H1 (cell line): Measurements from ENCODE around the gene TMEM131L.

ENCODE experiments used
- CTCF ChIP-seq, 3 experiments: IDR thresholded peaks; 1 replicate in 2 of 3; 2 replicates in 1 of 3; pipeline versions ENCODE4 v1.5.1 to v1.6.1; 2011; ENCODE audit warnings: low read length in 3 of 3, mild to moderate bottlenecking in 3 of 3, inconsistent platforms in 2 of 3, low read depth in 1 of 3, moderate library complexity in 1 of 3; ENCODE audit not compliant: insufficient read depth in 1 of 3; ENCODE audit errors: control extremely low read depth in 1 of 3
- EP300 ChIP-seq, 2 experiments: IDR thresholded peaks; 1 replicate in 1 of 2; 2 replicates in 1 of 2; pipeline ENCODE4 v1.6.1; 2011 to 2012; ENCODE audit warnings: low read depth in 2 of 2, low read length in 2 of 2, mild to moderate bottlenecking in 2 of 2, borderline replicate concordance in 1 of 2, inconsistent platforms in 1 of 2, moderate library complexity in 1 of 2
- EZH2 ChIP-seq: fragments of 200-600 bp; sonication (generic); IDR thresholded peaks from 2 replicates; pipeline ENCODE4 v1.7.1; 2012; ENCODE audit warnings: low read depth, mild to moderate bottlenecking, moderate library complexity, low read length, inconsistent platforms; ENCODE audit not compliant: severe bottlenecking
- HDAC2 ChIP-seq, 2 experiments: fragments of 300-600 bp in 1 of 2; sonication (generic) in 1 of 2; IDR thresholded peaks; 2 replicates each; pipeline ENCODE4 v1.6.1; 2011 to 2012; ENCODE audit warnings: low read depth in 2 of 2, low read length in 2 of 2, mild to moderate bottlenecking in 2 of 2, moderate library complexity in 2 of 2, borderline replicate concordance in 1 of 2, inconsistent platforms in 1 of 2
- MAX ChIP-seq: IDR thresholded peaks from 2 replicates; pipeline ENCODE4 v1.6.1; 2012; ENCODE audit warnings: inconsistent platforms
- RAD21 ChIP-seq, 2 experiments: IDR thresholded peaks in 1 of 2; conservative IDR thresholded peaks in 1 of 2; 2 replicates each; pipeline ENCODE4 v1.6.1; 2011; ENCODE audit warnings: low read depth in 2 of 2, low read length in 2 of 2, improper control_type of control experiment in 1 of 2, inconsistent platforms in 1 of 2, mild to moderate bottlenecking in 1 of 2, moderate library complexity in 1 of 2
- TAF1 ChIP-seq: IDR thresholded peaks from 2 replicates; pipeline ENCODE4 v1.6.1; 2011; ENCODE audit warnings: mild to moderate bottlenecking, low read depth, low read length
- TBP ChIP-seq: IDR thresholded peaks from 2 replicates; pipeline ENCODE4 v1.6.1; 2011; ENCODE audit warnings: low read depth, low read length, improper control_type of control experiment
- ZNF274 ChIP-seq: IDR thresholded peaks from 2 replicates; pipeline ENCODE4 v1.7.0; 2012; ENCODE audit warnings: low read length, borderline replicate concordance; ENCODE audit errors: extremely low read depth

GRCh38 chr4:153542834-153543233 is 76.7 kb downstream of the TMEM131L start:
- TF ChIP-seq TBP: no peak
- TF ChIP-seq EZH2: no peak
- TF ChIP-seq EP300 (IDR thresholded peaks at IDR 0.05; ENCODE audit: borderline replicate concordance in 1 of 2, low read depth in 2 of 2, low read length in 2 of 2): no peak
- peak; percentile 44 to 61 for TF ChIP-seq RAD21 (IDR thresholded peaks at IDR 0.05 in 1 of 2, conservative IDR thresholded peaks at IDR 0.05 in 1 of 2; ENCODE audit: low read depth in 2 of 2, low read length in 2 of 2)
- no peak for TF ChIP-seq TAF1
- TF ChIP-seq MAX: no peak
- peak; percentile 38 to 65 (median 45); a peak in 3 of 4 replicates for TF ChIP-seq CTCF (IDR thresholded peaks at IDR 0.05; ENCODE audit: control extremely low read depth in 1 of 3, insufficient read depth in 1 of 3, low read depth in 1 of 3, low read length in 3 of 3)
- no peak for TF ChIP-seq HDAC2 (IDR thresholded peaks at IDR 0.05; ENCODE audit: borderline replicate concordance in 1 of 2, low read depth in 2 of 2, low read length in 2 of 2)
- TF ChIP-seq ZNF274: no peak
